Neural cell (in vitro differentiated cells): ENCODE results near the gene LDLRAD4.

Experiments
- CTCF ChIP-seq: fragments of 450-650 bp; IDR thresholded peaks from 2 replicates; pipeline ENCODE4 v1.5.1; 2014; ENCODE audit warnings: antibody characterized with exemption, mild to moderate bottlenecking, moderate library complexity; ENCODE audit not compliant: poor library complexity, severe bottlenecking
- EZH2 ChIP-seq: fragments of 200-600, 300-800 bp; shearing (Covaris generic), sonication (generic); IDR thresholded peaks from 2 replicates; pipeline ENCODE4 v1.6.1; 2014; ENCODE audit warnings: antibody characterized with exemption, low read length, borderline replicate concordance, mild to moderate bottlenecking; ENCODE audit not compliant: insufficient read depth, poor library complexity, severe bottlenecking
- POLR2AphosphoS5 ChIP-seq: IDR thresholded peaks from 2 replicates; pipeline ENCODE4 v1.6.1; 2012

GRCh38 chr18:13339653-13340052 lies 121.1 kb downstream of the LDLRAD4 start:
- no peak for TF ChIP-seq CTCF
- TF ChIP-seq POLR2AphosphoS5, result no peak
- TF ChIP-seq EZH2, result no peak
